Stimulated activated effector memory CD8-positive, alpha-beta T cell treated with anti-CD3 and anti-CD28 coated beads, Interleukin-12 subunit alpha, Interleukin-12 subunit beta, amount 100 ng/mL, for 72 hours (primary cell): Measurements from ENCODE around the gene RSPH1.
A peak's percentile ranks its signal among the peaks of the same experiment; 100 is the strongest.
"Not testable (repeated sequence)": the region's sequence is repeated elsewhere in the genome, so short reads cannot be mapped to it uniquely, and the experiment has no call there.

Source experiments
- ATAC-seq: fragments of 150-1000 bp; cut with Tn5 transposase; 2 replicates; pipeline ENCODE4 v1.10.0; 2021
- DNase-seq, 2 donors: peaks; one replicate each; pipeline ENCODE4 v3.0.0; 2021 to 2022; ENCODE audit warnings: low spot score in 2 of 2
- H3K27ac Mint-ChIP-seq: one replicate; pipeline ENCODE4 v1.8.0; 2022; ENCODE audit warnings: mild to moderate bottlenecking, mixed read lengths
- H3K36me3 Mint-ChIP-seq: one replicate; pipeline ENCODE4 v1.8.0; 2022; ENCODE audit warnings: mild to moderate bottlenecking, mixed read lengths
- H3K4me1 Mint-ChIP-seq: one replicate; pipeline ENCODE4 v1.8.0; 2022; ENCODE audit warnings: mixed read lengths
- H3K4me3 Mint-ChIP-seq: one replicate; pipeline ENCODE4 v1.8.0; 2022; ENCODE audit warnings: mild to moderate bottlenecking, mixed read lengths
- H3K9me3 Mint-ChIP-seq: one replicate; pipeline ENCODE4 v1.8.0; 2022; ENCODE audit warnings: mixed read lengths

Gene RSPH1

GRCh38 chr21:42471716-42472330 is 24.2 kb downstream of the RSPH1 start:
- H3K9me3 Mint-ChIP-seq, result no peaks in the 10 kb centered on the region
- H3K4me3 Mint-ChIP-seq, result no peak overlapping the region
- H3K27ac Mint-ChIP-seq, result no peak overlapping the region
- no peak for ATAC-seq
- peaks cover 17% of the 10 kb centered on the region for H3K4me1 Mint-ChIP-seq
- no peaks in the 10 kb centered on the region for H3K36me3 Mint-ChIP-seq
- no peak for DNase-seq

DNA sequence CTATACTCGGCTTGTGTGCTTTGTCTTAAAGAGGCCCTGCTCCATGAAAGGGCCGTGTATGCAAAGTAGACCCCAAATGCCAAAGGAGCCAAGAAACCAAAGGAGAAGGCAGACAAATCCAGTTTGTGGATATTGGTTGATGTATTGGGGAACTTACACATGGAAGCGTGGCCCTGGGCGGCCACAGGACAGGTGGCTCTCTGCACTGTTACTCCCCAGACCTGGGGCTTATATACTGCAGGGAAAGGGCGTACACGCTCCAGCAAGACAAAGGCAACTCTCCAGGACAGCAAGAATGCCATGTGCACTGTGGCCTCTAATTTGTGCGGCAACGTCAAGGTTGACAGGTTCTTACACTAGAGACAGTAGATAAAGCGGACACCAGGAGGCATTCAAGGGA is 24.8 kb downstream of the RSPH1 start:
- no peaks in the 10 kb centered on the region for H3K36me3 Mint-ChIP-seq
- no peaks in the 10 kb centered on the region for H3K9me3 Mint-ChIP-seq
- no peak overlapping the region for H3K27ac Mint-ChIP-seq
- ATAC-seq (no peak), DNase-seq (no peak)
- H3K4me1 Mint-ChIP-seq, result peaks cover 20% of the 10 kb centered on the region
- H3K4me3 Mint-ChIP-seq, result no peak overlapping the region

DNA sequence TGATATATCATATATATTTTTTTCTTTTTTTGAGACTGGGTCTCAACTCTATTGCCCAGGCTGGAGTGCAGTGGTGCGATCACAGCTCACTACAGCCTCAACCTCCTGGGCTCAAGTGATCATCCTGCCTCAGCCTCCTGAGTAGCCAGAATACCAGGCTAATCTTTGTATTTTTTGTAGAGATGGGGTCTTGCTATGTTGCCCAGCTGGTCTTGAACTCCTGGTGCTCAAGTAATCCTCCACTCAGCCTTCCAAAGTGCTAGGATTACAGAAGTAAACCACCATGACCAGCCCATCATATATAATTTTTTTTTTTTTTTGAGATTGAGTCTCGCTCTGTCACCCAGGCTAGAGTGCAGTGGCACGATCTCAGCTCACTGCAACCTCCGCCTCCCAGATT is 26.3 kb downstream of the RSPH1 start:
- H3K4me1 Mint-ChIP-seq, result peaks cover 30% of the 10 kb centered on the region
- not testable (repeated sequence) for H3K9me3 Mint-ChIP-seq, H3K36me3 Mint-ChIP-seq, H3K4me3 Mint-ChIP-seq, DNase-seq, ATAC-seq, H3K27ac Mint-ChIP-seq

GRCh38 chr21:42469272-42469671 is 26.8 kb downstream of the RSPH1 start:
- H3K9me3 Mint-ChIP-seq, result no peaks in the 10 kb centered on the region
- DNase-seq (no peak), ATAC-seq (peak; percentile 34)
- peaks cover 31% of the 10 kb centered on the region for H3K4me1 Mint-ChIP-seq
- H3K36me3 Mint-ChIP-seq, result no peaks in the 10 kb centered on the region
- no peak overlapping the region for H3K4me3 Mint-ChIP-seq
- no peak overlapping the region for H3K27ac Mint-ChIP-seq

- Mint-ChIP-seq H3K4me3 (no peak overlapping the region), H3K4me1 (peaks cover 34% of the 10 kb centered on the region), H3K9me3 (no peaks in the 10 kb centered on the region), H3K27ac (no peak overlapping the region), H3K36me3 (no peaks in the 10 kb centered on the region)
- no peak for ATAC-seq
- DNase-seq, result no peak
Measured at GRCh38 chr21:42468491-42469131, 27.4 kb downstream of the RSPH1 start.

GRCh38 chr21:42467140-42467983 is 28.7 kb downstream of the RSPH1 start:
- Mint-ChIP-seq H3K36me3 (no peaks in the 10 kb centered on the region), H3K27ac (no peak overlapping the region), H3K4me1 (peaks cover 41% of the 10 kb centered on the region), H3K9me3 (no peaks in the 10 kb centered on the region), H3K4me3 (no peak overlapping the region)
- ATAC-seq (peak; percentile 47), DNase-seq (no peak)

- H3K9me3 Mint-ChIP-seq, result no peaks in the 10 kb centered on the region
- H3K27ac Mint-ChIP-seq, result no peak overlapping the region
- DNase-seq, result no peak
- H3K36me3 Mint-ChIP-seq, result no peaks in the 10 kb centered on the region
- no peak for ATAC-seq
- no peak overlapping the region for H3K4me3 Mint-ChIP-seq
- H3K4me1 Mint-ChIP-seq, result peaks cover 41% of the 10 kb centered on the region
Measured at GRCh38 chr21:42466700-42467099, 29.3 kb downstream of the RSPH1 start.

DNA sequence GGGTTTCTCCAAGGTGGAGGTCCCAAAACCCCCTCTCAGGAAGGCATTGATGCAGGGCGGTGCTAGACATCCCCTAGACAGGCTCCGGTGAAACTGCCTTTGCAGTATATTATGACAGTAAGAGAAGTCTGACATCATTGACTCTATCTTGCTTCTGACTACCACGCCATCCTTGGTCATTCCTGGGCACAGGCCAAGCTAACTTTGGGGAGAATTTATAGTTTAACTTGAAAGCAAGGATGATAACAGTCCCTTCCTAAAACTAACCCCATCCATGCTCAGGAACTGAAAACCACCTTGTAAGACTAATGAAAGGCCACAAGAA is 30.3 kb downstream of the RSPH1 start:
- DNase-seq, result no peak
- H3K36me3 Mint-ChIP-seq, result no peaks in the 10 kb centered on the region
- ATAC-seq, result peak; percentile 5
- peak overlapping the region; percentile 46 for H3K27ac Mint-ChIP-seq
- peaks cover 48% of the 10 kb centered on the region for H3K4me1 Mint-ChIP-seq
- H3K4me3 Mint-ChIP-seq, result no peak overlapping the region
- no peaks in the 10 kb centered on the region for H3K9me3 Mint-ChIP-seq

- no peak for DNase-seq
- H3K4me1 Mint-ChIP-seq, result peaks cover 52% of the 10 kb centered on the region
- no peaks in the 10 kb centered on the region for H3K36me3 Mint-ChIP-seq
- peak overlapping the region; percentile 64 for H3K4me3 Mint-ChIP-seq
- H3K27ac Mint-ChIP-seq, result peak overlapping the region; percentile 46
- no peaks in the 10 kb centered on the region for H3K9me3 Mint-ChIP-seq
- no peak for ATAC-seq
Measured at GRCh38 chr21:42465008-42465802, 30.8 kb downstream of the RSPH1 start.

GRCh38 chr21:42463861-42464515 is 32.0 kb downstream of the RSPH1 start:
- H3K4me1 Mint-ChIP-seq, result peaks cover 53% of the 10 kb centered on the region
- H3K4me3 Mint-ChIP-seq, result peak overlapping the region; percentile 64
- H3K9me3 Mint-ChIP-seq, result no peaks in the 10 kb centered on the region
- peak; percentile 49 to 81 for DNase-seq
- H3K36me3 Mint-ChIP-seq, result no peaks in the 10 kb centered on the region
- H3K27ac Mint-ChIP-seq, result peak overlapping the region; percentile 95
- peak; percentile 92 for ATAC-seq

DNA sequence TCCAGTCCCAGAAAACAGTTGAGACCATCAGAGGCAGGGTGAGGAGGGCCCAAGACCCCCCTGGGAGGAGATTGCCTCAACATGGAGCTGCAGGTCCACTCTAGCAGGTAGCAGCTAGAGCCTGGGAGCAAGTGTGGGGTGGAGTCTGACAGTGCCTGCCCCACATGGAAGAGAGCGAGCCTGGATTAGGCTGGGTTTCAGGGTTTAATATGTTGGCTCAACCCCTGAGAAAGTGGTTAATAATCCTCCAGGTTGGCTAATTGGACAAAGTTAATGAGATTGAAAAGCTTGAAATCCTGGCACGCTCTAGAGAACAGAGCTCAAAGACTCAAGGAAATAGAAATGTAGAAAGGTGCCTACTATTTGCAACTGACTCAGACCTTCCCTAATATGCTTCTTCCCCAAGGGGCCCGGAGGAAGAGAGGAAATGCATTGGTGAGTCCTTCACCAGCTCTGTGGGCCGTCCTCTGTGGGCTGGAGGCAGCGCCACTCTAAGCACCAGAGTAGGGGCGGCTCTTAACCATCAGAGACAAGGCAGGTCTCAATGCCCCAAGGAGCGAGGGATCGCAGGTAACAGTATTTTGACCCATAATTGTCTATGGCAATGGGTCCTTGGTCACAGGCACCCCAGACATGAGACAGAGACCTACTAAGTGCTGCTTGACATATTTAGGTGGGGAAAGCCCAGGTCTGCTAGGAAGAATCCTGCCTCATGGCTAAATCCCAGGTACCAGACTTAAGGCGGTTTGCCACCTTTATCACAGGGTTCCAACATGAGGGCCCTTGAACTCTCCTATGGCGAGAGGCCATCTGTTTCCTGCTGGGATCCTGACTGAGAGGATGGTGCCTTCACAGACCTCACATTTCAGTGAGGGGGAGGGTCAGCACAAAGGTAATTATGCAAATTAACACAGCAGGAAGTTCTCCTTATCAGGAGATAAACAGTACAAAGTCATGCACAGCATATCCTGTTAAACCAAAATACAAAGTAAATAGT is 33.8 kb downstream of the RSPH1 start:
- Mint-ChIP-seq H3K36me3 (no peaks in the 10 kb centered on the region), H3K27ac (no peak overlapping the region), H3K4me1 (peaks cover 49% of the 10 kb centered on the region), H3K4me3 (no peak overlapping the region), H3K9me3 (no peaks in the 10 kb centered on the region)
- DNase-seq, result no peak
- no peak for ATAC-seq

DNA sequence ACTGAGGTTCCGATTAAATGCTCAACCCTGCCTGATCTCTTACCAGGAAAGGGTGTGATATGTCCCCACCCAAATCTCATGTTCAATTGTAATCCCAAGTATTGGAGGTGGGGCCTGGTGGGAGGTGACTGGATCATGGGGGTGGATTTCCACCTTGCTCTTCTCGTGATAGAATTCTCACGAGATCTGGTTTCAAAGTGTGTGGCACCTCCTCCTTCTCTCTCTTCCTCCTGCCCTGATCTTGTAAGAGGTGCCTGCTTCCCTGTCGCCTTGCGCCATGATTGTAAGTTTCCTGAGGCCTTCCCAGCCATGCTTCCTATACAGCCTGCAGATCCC is 34.9 kb downstream of the RSPH1 start:
- ATAC-seq, result no peak
- no peaks in the 10 kb centered on the region for H3K36me3 Mint-ChIP-seq
- peaks cover 53% of the 10 kb centered on the region for H3K4me1 Mint-ChIP-seq
- DNase-seq, result no peak
- no peak overlapping the region for H3K4me3 Mint-ChIP-seq
- H3K9me3 Mint-ChIP-seq, result no peaks in the 10 kb centered on the region
- H3K27ac Mint-ChIP-seq, result peak overlapping the region; percentile 23

DNA sequence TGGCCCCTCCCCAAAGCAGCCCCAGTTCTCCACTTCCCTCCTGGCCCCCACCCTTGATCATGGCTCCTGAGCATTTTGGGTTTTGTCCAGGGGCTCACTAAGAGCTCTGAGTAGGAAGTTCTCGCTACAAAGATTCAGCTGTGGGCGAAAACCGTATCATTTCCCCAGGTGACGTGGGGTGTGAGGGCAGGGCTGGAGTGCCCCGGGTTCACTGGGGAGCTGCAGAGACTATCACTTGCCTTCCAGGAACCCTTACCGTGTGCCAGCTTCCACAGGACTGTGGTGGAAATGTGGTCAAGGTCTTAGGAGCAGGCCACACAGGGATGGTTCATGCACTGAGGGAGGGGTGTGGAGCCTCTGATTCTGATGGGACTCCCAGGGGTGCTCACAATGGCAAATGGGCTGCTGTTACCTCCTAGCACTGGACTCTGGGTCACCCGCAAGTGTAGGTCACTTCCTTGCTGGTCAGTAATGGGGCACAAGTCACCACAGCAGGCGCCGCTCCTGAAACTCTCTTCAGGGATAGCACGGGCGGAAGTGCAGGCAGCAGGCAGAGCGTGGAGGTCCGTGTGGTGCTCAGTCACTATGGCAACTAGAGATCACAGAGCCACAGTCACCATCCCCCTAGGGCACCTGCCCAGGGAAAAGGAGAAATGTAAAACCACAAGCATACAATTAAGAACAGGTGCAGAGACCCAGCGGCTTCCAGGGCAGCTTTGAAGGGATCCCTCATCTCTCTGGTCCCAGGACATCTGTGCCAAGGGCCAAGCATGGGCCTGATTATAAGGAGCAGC is 35.4 kb downstream of the RSPH1 start:
- ATAC-seq, result no peak
- DNase-seq, result no peak
- Mint-ChIP-seq H3K4me3 (no peak overlapping the region), H3K4me1 (peaks cover 54% of the 10 kb centered on the region), H3K36me3 (no peaks in the 10 kb centered on the region), H3K9me3 (no peaks in the 10 kb centered on the region), H3K27ac (peak overlapping the region; percentile 23)
